HEK293T (cell line): Measurements from ENCODE around the gene CRABP2.

ENCODE experiments used
- CTCF ChIA-PET: fragments of 350-600 bp; formaldehyde crosslinking; extraction: SDS; loops from one replicate; lab custom pipeline; 2021; ENCODE audit warnings: antibody characterized with exemption, inconsistent platforms; lab: Yijun Ruan, JAX
- POLR2A ChIA-PET: fragments of 350-600 bp; formaldehyde crosslinking; extraction: SDS; loops from one replicate; lab custom pipeline; 2020; ENCODE audit warnings: antibody characterized with exemption, inconsistent platforms; lab: Yijun Ruan, JAX
- DNase-seq: peaks from one replicate; pipeline ENCODE4 v3.0.0; 2012; ENCODE audit warnings: mixed read lengths; ENCODE audit errors: extremely low spot score
- ARNT ChIP-seq: fragments of 450-650 bp; IDR thresholded peaks from 2 replicates; pipeline ENCODE4 v1.6.1; 2017; ENCODE audit warnings: mild to moderate bottlenecking
- BHLHE40 ChIP-seq: fragments of 450-650 bp; IDR thresholded peaks from 2 replicates; pipeline ENCODE4 v1.6.1; 2016; ENCODE audit warnings: mild to moderate bottlenecking, moderate library complexity, borderline replicate concordance
- CTBP1 ChIP-seq: fragments of 450-650 bp; IDR thresholded peaks from 2 replicates; pipeline ENCODE4 v1.6.1; 2016; ENCODE audit warnings: borderline replicate concordance
- ELF4 ChIP-seq: fragments of 450-650 bp; IDR thresholded peaks from 2 replicates; pipeline ENCODE4 v1.6.1; 2017; ENCODE audit warnings: antibody characterized with exemption
- FOXA1 ChIP-seq: fragments of 450-650 bp; IDR thresholded peaks from 2 replicates; pipeline ENCODE4 v1.6.1; 2016; ENCODE audit warnings: mild to moderate bottlenecking
- FOXK2 ChIP-seq: fragments of 450-650 bp; IDR thresholded peaks from 2 replicates; pipeline ENCODE4 v1.6.1; 2016; ENCODE audit warnings: mild to moderate bottlenecking
- FOXM1 ChIP-seq: fragments of 450-650 bp; IDR thresholded peaks from 2 replicates; pipeline ENCODE4 v1.6.1; 2017; ENCODE audit warnings: mild to moderate bottlenecking, borderline replicate concordance
- HDGF ChIP-seq: fragments of 450-650 bp; IDR thresholded peaks from 2 replicates; pipeline ENCODE4 v1.6.1; 2017; ENCODE audit warnings: antibody characterized with exemption, borderline replicate concordance
- L3MBTL2 ChIP-seq: fragments of 450-650 bp; conservative IDR thresholded peaks from 2 replicates; pipeline ENCODE4 v1.6.1; 2016; ENCODE audit warnings: mild to moderate bottlenecking
- LEF1 ChIP-seq: fragments of 450-650 bp; IDR thresholded peaks from 2 replicates; pipeline ENCODE4 v1.6.1; 2017; ENCODE audit warnings: mild to moderate bottlenecking, borderline replicate concordance
- NFRKB ChIP-seq: fragments of 450-650 bp; IDR thresholded peaks from 2 replicates; pipeline ENCODE4 v1.6.1; 2016; ENCODE audit warnings: mild to moderate bottlenecking, moderate library complexity
- PKNOX1 ChIP-seq: fragments of 450-650 bp; IDR thresholded peaks from 2 replicates; pipeline ENCODE4 v1.6.1; 2016
- SUZ12 ChIP-seq: fragments of 450-650 bp; IDR thresholded peaks from 2 replicates; pipeline ENCODE4 v1.6.1; 2016; ENCODE audit warnings: mild to moderate bottlenecking
- TARDBP ChIP-seq: fragments of 450-650 bp; IDR thresholded peaks from 2 replicates; pipeline ENCODE4 v1.6.1; 2016
- ZNF384 ChIP-seq: fragments of 450-650 bp; IDR thresholded peaks from 2 replicates; pipeline ENCODE4 v1.6.1; 2016

CRABP2 gene

GRCh38 chr1:156750711-156751450, 45.5 kb upstream of the CRABP2 start:
- peak; percentile 48 for DNase-seq
- ChIA-PET POLR2A (interaction anchor here (0.7 to 4.5 kb wide), 10 partner anchors 9 to 107 kb away, joined by 3 to 80 read pairs (median 6); partner anchors contain the start of genes ISG20L2, METTL25B, MRPL24 and PRCC), CTCF (interaction anchor here (0.6 to 2.2 kb wide), 3 partner anchors 16 to 91 kb away, joined by 3 to 10 read pairs (median 5); partner anchors contain the start of gene PRCC)
- no peak for TF ChIP-seq PKNOX1
- no peak for TF ChIP-seq LEF1
- TF ChIP-seq TARDBP = no peak
- TF ChIP-seq BHLHE40 = no peak
- TF ChIP-seq SUZ12 = no peak
- peak; percentile 37; the same call in 1 of the 2 replicates for TF ChIP-seq L3MBTL2
- TF ChIP-seq FOXK2 = no peak

DNA sequence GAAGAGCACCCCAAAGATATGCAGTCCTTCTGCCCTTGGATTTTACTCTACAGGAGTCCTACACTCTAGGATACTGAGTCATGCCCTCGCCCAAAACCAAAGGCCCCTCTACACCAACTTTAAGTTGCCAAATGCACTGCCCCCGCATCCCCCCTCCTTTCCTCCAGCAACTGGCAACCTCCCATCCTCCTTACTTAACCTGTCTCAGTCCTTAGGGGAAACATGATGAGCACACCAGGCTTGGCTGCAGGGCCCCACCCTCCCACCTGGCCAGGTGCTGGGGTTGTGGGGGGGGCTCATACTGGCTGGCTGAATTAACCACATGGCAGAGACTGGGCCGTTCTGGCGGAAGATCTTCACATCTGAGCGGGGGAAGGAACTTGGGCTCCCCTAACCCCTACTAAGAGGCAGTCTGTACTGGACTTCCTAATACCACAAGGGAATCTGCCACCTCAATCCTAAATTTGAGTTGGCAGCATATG, 44.8 kb upstream of the CRABP2 start:
- no peak for TF ChIP-seq HDGF
- no peak for DNase-seq
- CTCF ChIA-PET = interaction anchor here (2.2 kb wide), 1 partner anchor 24 kb away, joined by 10 read pairs; no protein-coding TSS in a partner anchor
- POLR2A ChIA-PET = interaction anchor here (1.0 to 4.5 kb wide), 5 partner anchors 9 to 22 kb away, joined by 4 to 80 read pairs (median 33); partner anchors contain the start of genes ISG20L2, METTL25B, MRPL24 and PRCC

DNA sequence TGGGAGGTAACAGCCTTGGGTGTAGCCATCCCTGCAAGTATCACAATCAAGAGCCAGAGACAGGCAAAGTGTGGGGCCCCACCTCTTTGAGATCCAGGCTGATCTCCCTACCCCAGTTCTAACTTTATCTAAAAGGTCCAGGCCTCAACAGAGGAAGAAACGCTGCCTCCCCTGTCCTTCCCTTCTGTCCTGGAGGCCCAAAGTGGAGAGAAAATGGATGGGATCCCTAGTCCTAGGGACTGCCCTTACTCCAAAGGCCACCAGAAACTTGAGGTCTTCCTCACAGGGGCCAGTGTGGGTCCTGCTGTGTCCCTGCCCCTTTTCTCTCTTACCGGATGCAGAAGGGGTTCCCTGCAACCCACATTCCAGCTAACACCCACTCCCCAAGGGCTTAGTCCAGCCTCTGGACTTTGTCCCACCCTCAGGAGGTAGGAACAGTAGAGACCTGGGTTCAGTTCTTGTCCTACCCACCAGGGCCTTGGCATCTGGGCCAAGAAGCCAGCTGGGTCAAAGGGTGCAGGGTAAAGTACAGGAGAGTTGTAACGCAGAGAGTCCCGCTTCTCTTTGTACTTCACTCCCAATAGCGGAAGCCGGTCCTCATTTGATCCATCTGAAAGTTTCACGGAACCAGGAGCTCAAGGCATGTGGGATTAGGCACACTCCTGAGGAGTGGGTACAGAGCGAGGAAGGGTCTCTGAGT, 44.2 kb upstream of the CRABP2 start:
- DNase-seq = no peak
- ChIA-PET CTCF (no interaction called here), POLR2A (interaction anchor here (1.0 to 4.5 kb wide), 4 partner anchors 8 to 21 kb away, joined by 4 to 80 read pairs (median 33); partner anchors contain the start of genes ISG20L2, METTL25B, MRPL24 and PRCC)
- TF ChIP-seq SUZ12 (no peak), FOXK2 (no peak), ELF4 (no peak), ZNF384 (no peak)

DNA sequence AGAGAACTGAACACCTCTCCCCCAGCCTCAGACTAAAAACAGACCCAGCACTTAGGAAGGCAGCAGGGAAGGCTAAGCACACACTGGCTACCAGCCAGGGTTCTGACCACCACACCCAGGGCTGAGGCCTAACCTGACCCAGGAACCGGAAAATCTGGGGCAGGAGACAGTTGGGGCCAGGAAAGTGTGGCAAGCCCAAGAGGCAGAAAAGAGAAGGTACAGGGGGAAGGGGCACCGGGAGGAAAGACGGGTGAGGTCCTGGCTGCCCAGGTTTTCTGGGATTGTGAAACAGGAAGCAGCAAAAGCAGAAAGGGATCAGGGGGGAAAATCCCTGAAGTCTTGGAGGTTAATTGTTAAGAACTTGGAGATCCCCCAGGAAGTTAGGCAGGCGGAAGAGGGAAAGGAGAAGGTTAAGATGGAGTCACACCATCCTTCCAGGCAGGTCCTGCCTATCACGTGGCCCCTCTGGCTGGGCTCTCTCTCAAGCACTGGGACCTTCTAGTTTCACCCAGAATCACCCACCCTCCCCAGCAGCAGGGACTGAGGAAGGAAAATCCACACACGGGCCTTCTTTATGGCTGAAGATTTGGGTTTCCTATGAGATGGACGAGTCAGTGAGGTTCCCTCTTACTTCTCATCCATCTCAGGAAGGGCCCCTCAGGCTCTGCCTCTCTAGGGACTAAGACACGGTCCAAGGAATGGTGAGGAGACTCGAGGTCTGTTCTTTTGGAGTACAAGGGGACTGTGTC, 43.5 kb upstream of the CRABP2 start:
- TF ChIP-seq TARDBP (no peak), ARNT (no peak), FOXK2 (no peak), L3MBTL2 (no peak), FOXM1 (no peak), HDGF (no peak), ELF4 (no peak)
- ChIA-PET POLR2A (interaction anchor here (4.5 kb wide), 2 partner anchors 7 to 18 kb away, joined by 60 to 80 read pairs; partner anchors contain the start of genes MRPL24 and PRCC), CTCF (interaction anchor here (0.6 kb wide), 1 partner anchor 279 kb away, joined by 3 read pairs; no protein-coding TSS in a partner anchor)
- DNase-seq = no peak

DNA sequence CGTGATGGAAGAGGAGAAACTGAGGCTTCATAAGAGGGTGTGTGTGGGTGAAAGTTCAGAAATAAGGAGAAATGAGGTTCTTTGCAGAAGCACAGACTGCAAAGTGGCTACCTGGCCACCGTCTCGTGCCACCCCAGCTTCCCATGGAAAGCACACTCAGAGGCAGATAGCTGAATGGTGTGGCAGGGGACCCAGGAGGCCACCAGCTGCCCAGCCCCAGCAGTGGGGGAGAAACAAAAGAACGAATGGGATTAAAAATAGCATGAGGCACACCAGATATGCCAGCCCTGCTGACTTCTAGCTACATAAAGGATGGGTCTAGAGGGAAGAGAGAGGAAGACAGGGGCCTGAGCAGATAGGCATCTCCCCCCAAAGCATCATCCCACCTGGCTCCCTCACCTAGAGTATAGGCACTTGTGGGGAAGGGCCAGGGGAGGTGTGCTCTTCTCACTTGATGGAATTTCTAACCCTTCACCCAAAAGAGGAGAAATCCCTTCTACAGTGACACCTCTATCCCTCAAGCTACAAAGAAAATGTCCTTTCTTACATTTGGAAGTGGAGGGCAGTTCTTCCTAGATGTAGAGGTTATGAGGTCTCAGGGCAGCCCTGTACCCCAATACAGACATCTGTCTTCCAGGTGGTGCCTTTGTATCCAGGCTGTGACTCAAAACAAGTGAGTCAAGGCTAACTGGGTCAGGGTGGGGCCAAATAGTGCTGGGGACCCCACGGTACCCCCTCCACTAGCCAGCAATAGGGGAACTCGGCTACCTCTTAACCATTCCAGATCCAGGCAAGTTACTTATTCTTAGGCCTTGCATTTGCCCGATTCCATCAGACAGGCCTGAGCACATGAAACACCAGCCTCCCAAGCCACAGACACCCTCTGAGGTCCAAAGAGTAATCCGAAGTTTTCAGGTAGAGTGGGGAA, 42.6 kb upstream of the CRABP2 start:
- ChIA-PET CTCF (interaction anchor here (0.6 to 2.3 kb wide), 6 partner anchors 22 to 278 kb away, joined by 3 to 18 read pairs (median 4); no protein-coding TSS in a partner anchor), POLR2A (interaction anchor here (1.0 to 2.9 kb wide), 3 partner anchors 19 to 93 kb away, joined by 4 to 31 read pairs (median 30); partner anchors contain the start of genes ISG20L2, METTL25B and PRCC)
- TF ChIP-seq ZNF384 (no peak), FOXA1 (no peak), ARNT (no peak), L3MBTL2 (no peak), CTBP1 (no peak), LEF1 (no peak)
- no peak for DNase-seq

- DNase-seq = peak; percentile 72
- ChIA-PET POLR2A (interaction anchor here (1.0 to 2.9 kb wide), 4 partner anchors 11 to 94 kb away, joined by 4 to 31 read pairs (median 17); partner anchors contain the start of genes ISG20L2, METTL25B and PRCC), CTCF (interaction anchor here (0.6 to 2.3 kb wide), 6 partner anchors 21 to 281 kb away, joined by 3 to 18 read pairs (median 4); no protein-coding TSS in a partner anchor)
- no peak for TF ChIP-seq ZNF384
- TF ChIP-seq NFRKB = no peak
- TF ChIP-seq TARDBP = no peak
- no peak for TF ChIP-seq FOXK2
- TF ChIP-seq LEF1 = no peak
- TF ChIP-seq PKNOX1 = 0 out of 2 replicates have a peak, but pooled peaks have one; percentile 35
- peak; percentile 71; the same call in 1 of the 2 replicates for TF ChIP-seq HDGF
These were observed 41.6 kb upstream of the CRABP2 start for GRCh38 chr1:156746728-156747631.
